ENCODE measurements around the gene BARHL1. TPM values are rescaled to one million over a fixed set of nuclear protein-coding genes. Genes with fewer than 3 reads are reported as not detected.

The BARHL1 gene
- polyA plus RNA-seq, result not detected in 2 replicates
- not detected in 2 replicates for polyA minus RNA-seq

DNA sequence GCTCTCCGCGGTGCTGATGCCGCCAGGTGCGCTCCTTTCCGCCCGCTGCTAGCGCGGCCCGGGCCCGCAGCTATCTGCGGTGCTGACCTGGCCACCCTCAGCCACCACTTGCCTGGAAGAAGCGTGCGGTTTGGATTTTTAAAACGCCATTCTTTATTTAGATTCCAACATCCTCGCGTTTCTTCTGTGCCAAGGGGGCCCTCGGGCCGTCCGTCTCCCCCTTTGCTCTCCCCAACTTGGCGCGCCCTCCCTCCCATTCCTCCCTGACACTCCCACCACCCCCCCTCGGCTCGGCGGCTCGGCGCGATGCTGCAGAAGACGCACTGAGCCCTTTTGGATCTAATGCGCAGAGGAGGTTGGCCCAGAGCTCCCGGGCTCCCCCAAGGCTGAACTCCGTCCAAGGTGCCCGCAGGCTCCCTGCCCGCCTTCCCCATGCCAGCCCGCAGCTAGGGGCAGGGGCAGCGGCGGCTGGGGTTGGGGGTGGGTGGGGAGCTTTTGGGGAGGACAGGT lies at the start of gene BARHL1:
Gene BARHL1 (plus strand): TSS at position 331 of the 510 bp plus-strand sequence. CDS start 192 bp downstream, outside the sequence.
- no peak within 1 kb of the TSS for H2AFZ ChIP-seq (ENCODE audit: low read depth, low read length)
- H3K27me3 ChIP-seq (ENCODE audit: insufficient read depth, low read depth, low read length), result peaks cover 100% of the 10 kb centered on the region
- H3K4me3 ChIP-seq (ENCODE audit: low read length), result no peak within 1 kb of the TSS
- no peaks in the 10 kb centered on the region for H3K9me2 ChIP-seq (ENCODE audit: insufficient read depth, low read length)
- H3K27ac ChIP-seq (ENCODE audit: low read length), result no peak within 1 kb of the TSS
- no peak within 1 kb of the TSS for H3K4me2 ChIP-seq (ENCODE audit: low read length)
- H3F3A ChIP-seq (ENCODE audit: insufficient read depth, low read length, poor library complexity, severe bottlenecking), result no peaks in the 10 kb centered on the region
- H3K9me3 ChIP-seq (ENCODE audit: low read length), result no peaks in the 10 kb centered on the region
- TF ChIP-seq EZH2 (IDR thresholded peaks at IDR 0.05; ENCODE audit: borderline replicate concordance, insufficient read depth, low read length, poor library complexity, severe bottlenecking) (no peak), RAD21 (conservative IDR thresholded peaks at IDR 0.05) (no peak), SMC3 (conservative IDR thresholded peaks at IDR 0.05; ENCODE audit: poor library complexity) (no peak), MXI1 (conservative IDR thresholded peaks at IDR 0.05; ENCODE audit: poor library complexity, severe bottlenecking) (no peak), TAF1 (IDR thresholded peaks at IDR 0.05; ENCODE audit: low read depth) (no peak), EP300 (conservative IDR thresholded peaks at IDR 0.05; ENCODE audit: poor library complexity, severe bottlenecking) (no peak), POLR2AphosphoS5 (IDR thresholded peaks at IDR 0.05) (no peak)
- TF ChIP-seq, protein P1, sequence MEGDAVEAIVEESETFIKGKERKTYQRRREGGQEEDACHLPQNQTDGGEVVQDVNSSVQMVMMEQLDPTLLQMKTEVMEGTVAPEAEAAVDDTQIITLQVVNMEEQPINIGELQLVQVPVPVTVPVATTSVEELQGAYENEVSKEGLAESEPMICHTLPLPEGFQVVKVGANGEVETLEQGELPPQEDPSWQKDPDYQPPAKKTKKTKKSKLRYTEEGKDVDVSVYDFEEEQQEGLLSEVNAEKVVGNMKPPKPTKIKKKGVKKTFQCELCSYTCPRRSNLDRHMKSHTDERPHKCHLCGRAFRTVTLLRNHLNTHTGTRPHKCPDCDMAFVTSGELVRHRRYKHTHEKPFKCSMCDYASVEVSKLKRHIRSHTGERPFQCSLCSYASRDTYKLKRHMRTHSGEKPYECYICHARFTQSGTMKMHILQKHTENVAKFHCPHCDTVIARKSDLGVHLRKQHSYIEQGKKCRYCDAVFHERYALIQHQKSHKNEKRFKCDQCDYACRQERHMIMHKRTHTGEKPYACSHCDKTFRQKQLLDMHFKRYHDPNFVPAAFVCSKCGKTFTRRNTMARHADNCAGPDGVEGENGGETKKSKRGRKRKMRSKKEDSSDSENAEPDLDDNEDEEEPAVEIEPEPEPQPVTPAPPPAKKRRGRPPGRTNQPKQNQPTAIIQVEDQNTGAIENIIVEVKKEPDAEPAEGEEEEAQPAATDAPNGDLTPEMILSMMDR (IDR thresholded peaks at IDR 0.05; ENCODE audit: poor library complexity, severe bottlenecking), result no peak
- TF ChIP-seq, protein P2, sequence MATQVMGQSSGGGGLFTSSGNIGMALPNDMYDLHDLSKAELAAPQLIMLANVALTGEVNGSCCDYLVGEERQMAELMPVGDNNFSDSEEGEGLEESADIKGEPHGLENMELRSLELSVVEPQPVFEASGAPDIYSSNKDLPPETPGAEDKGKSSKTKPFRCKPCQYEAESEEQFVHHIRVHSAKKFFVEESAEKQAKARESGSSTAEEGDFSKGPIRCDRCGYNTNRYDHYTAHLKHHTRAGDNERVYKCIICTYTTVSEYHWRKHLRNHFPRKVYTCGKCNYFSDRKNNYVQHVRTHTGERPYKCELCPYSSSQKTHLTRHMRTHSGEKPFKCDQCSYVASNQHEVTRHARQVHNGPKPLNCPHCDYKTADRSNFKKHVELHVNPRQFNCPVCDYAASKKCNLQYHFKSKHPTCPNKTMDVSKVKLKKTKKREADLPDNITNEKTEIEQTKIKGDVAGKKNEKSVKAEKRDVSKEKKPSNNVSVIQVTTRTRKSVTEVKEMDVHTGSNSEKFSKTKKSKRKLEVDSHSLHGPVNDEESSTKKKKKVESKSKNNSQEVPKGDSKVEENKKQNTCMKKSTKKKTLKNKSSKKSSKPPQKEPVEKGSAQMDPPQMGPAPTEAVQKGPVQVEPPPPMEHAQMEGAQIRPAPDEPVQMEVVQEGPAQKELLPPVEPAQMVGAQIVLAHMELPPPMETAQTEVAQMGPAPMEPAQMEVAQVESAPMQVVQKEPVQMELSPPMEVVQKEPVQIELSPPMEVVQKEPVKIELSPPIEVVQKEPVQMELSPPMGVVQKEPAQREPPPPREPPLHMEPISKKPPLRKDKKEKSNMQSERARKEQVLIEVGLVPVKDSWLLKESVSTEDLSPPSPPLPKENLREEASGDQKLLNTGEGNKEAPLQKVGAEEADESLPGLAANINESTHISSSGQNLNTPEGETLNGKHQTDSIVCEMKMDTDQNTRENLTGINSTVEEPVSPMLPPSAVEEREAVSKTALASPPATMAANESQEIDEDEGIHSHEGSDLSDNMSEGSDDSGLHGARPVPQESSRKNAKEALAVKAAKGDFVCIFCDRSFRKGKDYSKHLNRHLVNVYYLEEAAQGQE (IDR thresholded peaks at IDR 0.05; ENCODE audit: borderline replicate concordance), result no peak
- H3K36me3 ChIP-seq (ENCODE audit: insufficient read depth, low read length), result no peaks in the 10 kb centered on the region
- no peaks in the 10 kb centered on the region for H3K79me2 ChIP-seq (replicated peaks; ENCODE audit: insufficient read depth, low read length)
- no peak within 1 kb of the TSS for H3K9ac ChIP-seq (ENCODE audit: low read length)
- no peaks in the 10 kb centered on the region for H4K20me1 ChIP-seq (ENCODE audit: insufficient read depth)

DNA sequence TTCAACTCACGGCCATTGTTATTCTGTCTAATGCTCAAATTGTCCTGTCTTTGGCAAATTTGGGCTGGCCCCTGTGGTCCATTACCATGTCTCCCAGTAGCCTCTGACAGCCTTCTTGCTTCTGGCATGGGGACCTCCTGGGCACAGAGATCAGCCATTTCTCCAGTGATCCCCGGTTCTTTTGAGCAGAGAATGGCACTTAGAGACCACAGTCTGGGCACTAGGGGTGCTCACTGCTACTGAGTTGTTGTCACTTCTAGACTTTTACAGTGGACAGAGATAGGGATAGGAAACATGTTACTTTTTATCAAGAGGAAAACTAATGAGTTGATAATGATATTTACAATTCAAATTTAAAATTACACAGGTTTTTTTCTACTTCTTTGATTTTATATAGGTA lies 47.6 kb upstream of the BARHL1 start:
- Histone ChIP-seq H3F3A (ENCODE audit: insufficient read depth, low read length, poor library complexity, severe bottlenecking) (no peaks in the 10 kb centered on the region), H3K9me3 (ENCODE audit: low read length) (peaks cover 3% of the 10 kb centered on the region), H3K36me3 (ENCODE audit: insufficient read depth, low read length) (no peaks in the 10 kb centered on the region), H4K20me1 (ENCODE audit: insufficient read depth) (no peaks in the 10 kb centered on the region), H2AFZ (ENCODE audit: low read depth, low read length) (no peak overlapping the region), H3K4me3 (ENCODE audit: low read length) (no peak overlapping the region), H3K27me3 (ENCODE audit: insufficient read depth, low read depth, low read length) (no peaks in the 10 kb centered on the region), H3K9ac (ENCODE audit: low read length) (no peak overlapping the region), H3K27ac (ENCODE audit: low read length) (no peak overlapping the region), H3K9me2 (ENCODE audit: insufficient read depth, low read length) (no peaks in the 10 kb centered on the region), H3K4me2 (ENCODE audit: low read length) (no peak overlapping the region), H3K79me2 (replicated peaks; ENCODE audit: insufficient read depth, low read length) (no peaks in the 10 kb centered on the region)
- TF ChIP-seq, protein P1 (IDR thresholded peaks at IDR 0.05; ENCODE audit: poor library complexity, severe bottlenecking), result no peak
- TF ChIP-seq POLR2AphosphoS5 (IDR thresholded peaks at IDR 0.05), result no peak
- no peak for TF ChIP-seq SMC3 (conservative IDR thresholded peaks at IDR 0.05; ENCODE audit: poor library complexity)
- TF ChIP-seq EZH2 (IDR thresholded peaks at IDR 0.05; ENCODE audit: borderline replicate concordance, insufficient read depth, low read length, poor library complexity, severe bottlenecking), result no peak
- TF ChIP-seq RAD21 (conservative IDR thresholded peaks at IDR 0.05), result no peak
- TF ChIP-seq MXI1 (conservative IDR thresholded peaks at IDR 0.05; ENCODE audit: poor library complexity, severe bottlenecking), result no peak
- no peak for TF ChIP-seq EP300 (conservative IDR thresholded peaks at IDR 0.05; ENCODE audit: poor library complexity, severe bottlenecking)
- TF ChIP-seq, protein P2 (IDR thresholded peaks at IDR 0.05; ENCODE audit: borderline replicate concordance), result no peak
- TF ChIP-seq TAF1 (IDR thresholded peaks at IDR 0.05; ENCODE audit: low read depth), result no peak

Data from neural cell (in vitro differentiated cells).